ENCODE results near the gene GLUL. TPM values are rescaled to one million over a fixed set of nuclear protein-coding genes. Genes with fewer than 3 reads are reported as not detected.

GLUL gene
- total and polyA plus RNA-seq, 12 donors: 131 to 787 (median 409) TPM

DNA sequence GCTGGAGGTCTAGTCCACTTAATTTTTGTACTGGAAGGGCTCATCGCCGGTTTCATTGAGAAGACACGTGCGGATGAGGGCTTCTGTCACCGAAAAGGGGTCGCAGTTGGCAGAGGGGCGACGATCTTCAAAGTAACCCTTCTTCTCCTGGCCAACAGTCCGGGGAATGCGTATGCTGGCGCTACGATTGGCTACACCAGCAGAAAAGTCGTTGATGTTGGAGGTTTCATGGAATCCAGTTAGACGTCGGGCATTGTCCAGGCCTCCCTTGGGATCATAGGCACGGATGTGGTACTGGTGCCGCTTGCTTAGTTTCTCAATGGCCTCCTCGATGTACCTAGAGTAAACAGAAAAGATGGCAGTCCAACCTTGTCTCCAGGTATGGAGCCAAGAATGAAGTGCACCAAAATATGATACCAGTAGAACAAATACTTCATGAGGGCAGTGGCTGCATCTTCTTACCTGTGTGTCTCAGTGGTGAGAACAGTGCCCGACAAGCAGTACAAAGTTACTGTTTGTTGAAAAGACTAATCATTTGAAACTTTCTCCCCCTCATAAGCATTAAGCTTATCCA is 7.1 kb downstream of the GLUL start:
- 93 to 95% methylated on average over 19 of the region's 19 CpGs for WGBS, 2 donors
- no peaks in the 10 kb centered on the region for H3K9me3 ChIP-seq
- ATAC-seq: no peak
- peaks cover 12 to 61% (median 36%) of the 10 kb centered on the region in 9 donors for H3K4me1 ChIP-seq
- H3K4me3 ChIP-seq: no peak overlapping the region
- H3K27me3 ChIP-seq: no peaks in the 10 kb centered on the region
- no peak overlapping the region for H3K27ac ChIP-seq
- H3K36me3 ChIP-seq: peaks cover 0 to 83% (median 55%) of the 10 kb centered on the region in 9 donors
- TF ChIP-seq, protein P1, sequence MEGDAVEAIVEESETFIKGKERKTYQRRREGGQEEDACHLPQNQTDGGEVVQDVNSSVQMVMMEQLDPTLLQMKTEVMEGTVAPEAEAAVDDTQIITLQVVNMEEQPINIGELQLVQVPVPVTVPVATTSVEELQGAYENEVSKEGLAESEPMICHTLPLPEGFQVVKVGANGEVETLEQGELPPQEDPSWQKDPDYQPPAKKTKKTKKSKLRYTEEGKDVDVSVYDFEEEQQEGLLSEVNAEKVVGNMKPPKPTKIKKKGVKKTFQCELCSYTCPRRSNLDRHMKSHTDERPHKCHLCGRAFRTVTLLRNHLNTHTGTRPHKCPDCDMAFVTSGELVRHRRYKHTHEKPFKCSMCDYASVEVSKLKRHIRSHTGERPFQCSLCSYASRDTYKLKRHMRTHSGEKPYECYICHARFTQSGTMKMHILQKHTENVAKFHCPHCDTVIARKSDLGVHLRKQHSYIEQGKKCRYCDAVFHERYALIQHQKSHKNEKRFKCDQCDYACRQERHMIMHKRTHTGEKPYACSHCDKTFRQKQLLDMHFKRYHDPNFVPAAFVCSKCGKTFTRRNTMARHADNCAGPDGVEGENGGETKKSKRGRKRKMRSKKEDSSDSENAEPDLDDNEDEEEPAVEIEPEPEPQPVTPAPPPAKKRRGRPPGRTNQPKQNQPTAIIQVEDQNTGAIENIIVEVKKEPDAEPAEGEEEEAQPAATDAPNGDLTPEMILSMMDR (IDR thresholded peaks at IDR 0.05): no peak
- intact Hi-C loops (cut with DNase I): no loop called here
- DNase-seq: no peak

DNA sequence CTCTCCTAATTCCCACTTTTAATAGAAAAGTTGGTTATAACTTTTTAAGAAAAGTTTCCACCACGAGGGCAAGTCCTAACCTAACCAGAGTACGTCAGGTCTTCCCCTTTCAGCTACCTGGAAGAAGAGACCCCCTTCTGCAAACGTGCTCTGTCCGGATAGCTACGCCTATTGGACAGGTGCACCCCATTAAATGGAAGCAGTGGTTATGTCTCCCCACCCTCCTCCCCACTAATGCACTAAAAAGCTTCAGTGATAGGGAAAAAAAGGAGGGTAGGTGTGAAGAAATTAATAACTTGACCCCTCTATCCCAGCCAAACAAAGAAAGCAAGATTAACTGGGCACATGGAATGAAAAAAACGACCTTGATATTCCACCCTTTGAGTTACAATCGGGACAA is 7.7 kb downstream of the GLUL start:
- intact Hi-C loops (cut with DNase I): no loop called here
- WGBS, 2 donors: 85 to 87% methylated on average over 7 of the region's 7 CpGs
- ATAC-seq (no peak), DNase-seq (no peak)
- Histone ChIP-seq H3K36me3 (peaks cover 0 to 80% (median 55%) of the 10 kb centered on the region in 9 donors), H3K27ac (no peak overlapping the region), H3K27me3 (no peaks in the 10 kb centered on the region), H3K9me3 (no peaks in the 10 kb centered on the region), H3K4me3 (no peak overlapping the region), H3K4me1 (peaks cover 11 to 58% (median 34%) of the 10 kb centered on the region in 9 donors)
- TF ChIP-seq, protein P1 (IDR thresholded peaks at IDR 0.05): no peak

DNA sequence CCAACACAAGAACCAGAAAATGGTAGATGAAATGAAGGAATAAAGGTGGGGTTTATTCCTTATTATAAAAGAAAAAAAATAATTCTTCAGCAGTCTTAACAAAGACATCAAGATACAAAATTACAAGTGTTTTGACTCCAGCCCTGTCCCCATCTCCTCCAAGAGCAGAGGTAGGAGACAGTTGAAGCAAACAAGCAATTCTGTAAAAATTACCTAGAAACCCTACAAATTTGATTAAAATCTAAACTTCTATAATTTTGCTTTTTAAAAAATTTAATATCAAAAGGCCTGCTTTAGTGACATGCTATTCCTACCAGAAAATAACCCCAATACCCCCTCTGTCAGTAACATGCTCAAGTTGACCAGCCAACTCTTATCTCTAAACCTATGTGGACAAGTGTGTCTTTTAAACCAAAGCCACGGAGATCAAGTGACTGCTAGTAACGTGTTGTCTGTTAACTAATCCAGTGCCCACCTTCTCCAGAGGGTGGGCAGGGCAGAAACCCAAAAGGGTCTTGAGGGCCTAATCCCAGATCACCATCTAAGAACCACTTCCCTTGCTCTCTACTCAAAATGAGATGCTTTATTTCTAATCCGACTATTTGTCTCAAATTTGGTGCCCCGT is 8.4 kb downstream of the GLUL start:
- H3K27me3 ChIP-seq: no peaks in the 10 kb centered on the region
- intact Hi-C loops (cut with DNase I): no loop called here
- H3K9me3 ChIP-seq: no peaks in the 10 kb centered on the region
- H3K36me3 ChIP-seq: peaks cover 0 to 72% (median 53%) of the 10 kb centered on the region in 9 donors
- DNase-seq (no peak), ATAC-seq (no peak)
- H3K4me3 ChIP-seq: no peak overlapping the region
- no peak overlapping the region for H3K27ac ChIP-seq
- WGBS, 2 donors: 77 to 80% methylated on average over 4 of the region's 4 CpGs
- H3K4me1 ChIP-seq: peaks cover 4 to 50% (median 27%) of the 10 kb centered on the region in 9 donors
- TF ChIP-seq, protein P1 (IDR thresholded peaks at IDR 0.05): no peak

DNA sequence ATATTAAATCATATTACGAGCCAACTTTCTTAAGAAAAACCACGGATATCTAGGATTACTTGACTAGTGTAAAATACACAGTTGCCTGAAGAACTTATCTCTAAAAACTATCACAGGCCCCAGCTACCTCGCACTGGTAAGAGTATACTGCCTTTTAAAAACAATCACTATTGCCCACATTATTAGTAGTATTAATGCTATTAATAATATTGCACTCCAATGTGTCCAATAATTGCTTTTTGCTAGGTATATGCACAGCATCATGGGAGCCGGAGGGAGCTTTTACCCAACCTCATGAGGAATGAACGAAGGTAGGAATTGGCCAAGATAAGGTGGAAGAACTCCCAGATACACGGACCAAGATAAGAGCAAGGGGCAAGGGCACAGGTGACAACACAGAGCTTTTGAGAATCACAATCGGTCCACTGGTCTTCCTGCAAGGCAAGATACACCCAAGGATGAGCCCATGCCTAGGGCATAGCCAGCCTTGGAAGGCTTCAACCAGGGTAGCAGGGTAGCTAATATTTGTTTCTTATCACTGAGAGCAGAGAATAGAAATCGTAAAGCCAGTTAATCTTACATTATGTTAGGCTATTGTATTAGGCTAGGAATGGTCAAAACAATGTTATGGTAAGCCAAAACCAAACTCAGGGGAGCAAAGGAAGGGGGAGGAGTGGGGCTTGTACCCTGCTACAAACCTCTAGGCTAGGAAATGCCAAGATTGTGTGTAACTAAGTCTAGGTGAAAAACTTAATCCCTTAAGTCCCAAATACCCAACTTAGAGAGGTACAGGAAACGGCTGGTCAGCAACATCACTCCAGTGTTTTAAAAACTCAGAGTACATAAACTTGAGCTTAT is 9.4 kb downstream of the GLUL start:
- peaks cover 0 to 40% (median 18%) of the 10 kb centered on the region in 9 donors for H3K4me1 ChIP-seq
- H3K27ac ChIP-seq: no peak overlapping the region
- intact Hi-C loops (cut with DNase I): no loop called here
- peak in 1 of 8 donors; percentile 12 for ATAC-seq
- no peak for DNase-seq
- 83 to 84% methylated on average over 9 of the region's 9 CpGs for WGBS, 2 donors
- TF ChIP-seq, protein P1 (IDR thresholded peaks at IDR 0.05): no peak
- H3K4me3 ChIP-seq: no peak overlapping the region
- no peaks in the 10 kb centered on the region for H3K27me3 ChIP-seq
- H3K36me3 ChIP-seq: peaks cover 0 to 62% (median 43%) of the 10 kb centered on the region in 9 donors
- no peaks in the 10 kb centered on the region for H3K9me3 ChIP-seq

Measured in heart right ventricle (tissue), 16 donors.